IPS-18c (cell line): Measurements from ENCODE around the gene GNG7.
"Not testable (repeated sequence)": the region's sequence is repeated elsewhere in the genome, so short reads cannot be mapped to it uniquely, and the experiment has no call there.

Source experiments
- H3K4me3 ChIP-seq: 2 replicates; pipeline ENCODE4 v1.7.0; 2013; ENCODE audit warnings: low read depth, mild to moderate bottlenecking, low read length, moderate library complexity; ENCODE audit not compliant: insufficient read depth
- H3K9me3 ChIP-seq: one replicate; pipeline ENCODE4 v1.6.1; 2013; ENCODE audit warnings: mild to moderate bottlenecking, low read length, moderate library complexity; ENCODE audit not compliant: control insufficient read depth, insufficient read depth

The GNG7 gene

GRCh38 chr19:2666344-2666994, 36.0 kb downstream of the GNG7 start:
- Histone ChIP-seq H3K9me3 (peaks cover 2% of the 10 kb centered on the region), H3K4me3 (no peak overlapping the region)

GRCh38 chr19:2665103-2665502, 37.4 kb downstream of the GNG7 start:
- Histone ChIP-seq H3K4me3 (no peak overlapping the region), H3K9me3 (peaks cover 2% of the 10 kb centered on the region)

- Histone ChIP-seq H3K4me3 (no peak overlapping the region), H3K9me3 (peaks cover 2% of the 10 kb centered on the region)
Observed at GRCh38 chr19:2663920-2664571, 38.4 kb downstream of the GNG7 start.

- no peak overlapping the region; the same call in 1 of the 2 replicates for H3K4me3 ChIP-seq
- H3K9me3 ChIP-seq = peaks cover 2% of the 10 kb centered on the region
Observed at GRCh38 chr19:2661615-2662014, 40.9 kb downstream of the GNG7 start.

GRCh38 chr19:2659856-2660432, 42.5 kb downstream of the GNG7 start:
- Histone ChIP-seq H3K4me3 (no peak overlapping the region), H3K9me3 (peaks cover 2% of the 10 kb centered on the region)

GRCh38 chr19:2656533-2656932, 46.0 kb downstream of the GNG7 start:
- no peaks in the 10 kb centered on the region for H3K9me3 ChIP-seq

GRCh38 chr19:2653710-2654707, 48.5 kb downstream of the GNG7 start:
- H3K9me3 ChIP-seq = peaks cover 2% of the 10 kb centered on the region
- peak overlapping the region; percentile 22; the same call in 1 of the 2 replicates for H3K4me3 ChIP-seq

More at GRCh38 chr19:2656533-2656932, 46.0 kb downstream of the GNG7 start:
- H3K4me3 ChIP-seq = no peak overlapping the region

GRCh38 chr19:2653218-2653617, 49.3 kb downstream of the GNG7 start:
- H3K4me3 ChIP-seq = no peak overlapping the region
- H3K9me3 ChIP-seq = peaks cover 2% of the 10 kb centered on the region

- peaks cover 2% of the 10 kb centered on the region for H3K9me3 ChIP-seq
Observed at GRCh38 chr19:2652504-2653099, 49.9 kb downstream of the GNG7 start.

GRCh38 chr19:2651002-2651733, 51.3 kb downstream of the GNG7 start:
- H3K9me3 ChIP-seq, H3K4me3 ChIP-seq: not testable (repeated sequence)

More at GRCh38 chr19:2652504-2653099, 49.9 kb downstream of the GNG7 start:
- no peak overlapping the region for H3K4me3 ChIP-seq

- H3K9me3 ChIP-seq = peaks cover 2% of the 10 kb centered on the region
- no peak overlapping the region for H3K4me3 ChIP-seq
Observed at GRCh38 chr19:2650515-2650914, 52.0 kb downstream of the GNG7 start.

DNA sequence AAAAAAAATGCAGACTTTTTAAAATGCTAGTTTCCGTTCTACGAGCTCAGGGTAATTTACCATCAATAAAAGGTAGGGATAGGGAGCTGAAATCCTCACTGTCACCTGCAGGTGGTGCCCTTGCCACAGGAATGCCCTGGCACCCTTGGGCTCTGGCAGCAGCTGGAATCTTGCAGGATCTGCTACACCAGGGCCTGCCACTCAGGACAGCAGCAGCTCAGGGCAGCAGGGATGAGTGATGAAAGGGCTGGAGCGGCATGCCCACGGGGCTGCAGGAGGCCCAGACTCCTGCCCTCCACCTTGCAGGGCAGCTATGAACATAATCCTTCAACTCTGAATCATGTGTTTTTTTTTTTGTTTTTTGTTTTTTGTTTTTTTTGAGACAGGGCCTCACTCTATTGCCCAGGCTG, 54.0 kb downstream of the GNG7 start:
- Histone ChIP-seq H3K9me3 (peaks cover 4% of the 10 kb centered on the region), H3K4me3 (no peak overlapping the region)

DNA sequence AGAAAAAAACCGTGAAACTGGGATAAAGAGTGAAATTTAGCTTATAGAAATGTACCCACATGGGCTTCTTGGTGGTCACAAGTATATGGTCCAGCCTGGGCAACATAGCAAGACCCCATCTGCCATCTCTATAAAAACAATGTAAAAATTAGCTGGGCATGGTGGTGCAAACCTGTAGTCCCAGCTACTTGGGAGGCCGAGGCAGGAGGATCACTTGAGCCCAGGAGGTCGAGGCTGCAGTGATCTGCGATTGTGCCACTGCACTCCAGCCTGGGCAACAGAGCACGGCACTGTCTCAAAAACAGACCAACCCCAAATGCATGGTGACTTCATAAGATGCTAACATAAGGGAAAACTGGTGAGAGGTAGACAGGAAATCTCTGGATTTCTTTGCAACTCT, 54.4 kb downstream of the GNG7 start:
- peaks cover 6% of the 10 kb centered on the region for H3K9me3 ChIP-seq
- no peak overlapping the region for H3K4me3 ChIP-seq

DNA sequence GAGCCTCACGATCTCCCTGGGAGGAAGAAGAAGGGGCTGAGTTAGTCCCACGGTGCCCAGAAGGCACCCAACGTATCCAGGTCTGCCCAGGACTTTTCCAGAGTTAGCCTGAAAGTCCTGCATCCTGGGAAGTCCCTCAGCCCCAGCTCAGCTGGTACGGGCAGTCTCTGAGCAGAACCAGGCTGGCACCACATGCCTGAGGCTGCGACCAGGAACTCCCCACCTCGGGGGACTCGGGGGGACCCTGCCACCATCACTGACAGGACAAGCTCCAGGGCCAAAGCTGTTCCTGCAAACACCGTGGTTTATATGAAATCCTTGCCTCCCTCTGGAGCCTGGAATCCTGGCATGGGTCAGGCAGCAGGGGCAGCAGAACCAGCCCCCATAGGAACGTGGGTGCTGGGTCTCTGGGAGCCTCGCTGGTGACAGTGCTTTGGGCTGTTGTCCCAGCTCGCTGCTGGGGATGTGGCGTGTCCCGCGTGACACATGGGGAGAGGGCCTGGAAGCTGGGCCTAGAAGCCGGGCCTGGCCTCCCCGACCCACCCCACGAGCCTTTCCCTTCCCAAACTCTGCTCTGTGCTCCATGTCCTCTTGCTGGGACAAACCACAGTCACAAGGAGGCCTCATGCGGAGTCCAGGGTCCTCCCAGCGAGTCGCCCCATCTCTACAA, 55.5 kb downstream of the GNG7 start:
- H3K9me3 ChIP-seq = peaks cover 6% of the 10 kb centered on the region
- no peak overlapping the region for H3K4me3 ChIP-seq

GRCh38 chr19:2645826-2646225, 56.7 kb downstream of the GNG7 start:
- Histone ChIP-seq H3K4me3 (no peak overlapping the region), H3K9me3 (peaks cover 4% of the 10 kb centered on the region)
